ENCODE measurements around the gene UIMC1. TPM values are rescaled to one million over a fixed set of nuclear protein-coding genes. Genes with fewer than 3 reads are reported as not detected.
A peak's percentile ranks its signal among the peaks of the same experiment; 100 is the strongest.

UIMC1 gene
- total and polyA plus RNA-seq, 2 donors from 2014 or later = 16.2 to 37.9 TPM

GRCh38 chr5:176897263-176897662 lies 109.3 kb downstream of the UIMC1 start:
- Histone ChIP-seq H3K27me3 (ENCODE audit: control insufficient read depth, insufficient read depth, low read length) (no peaks in the 10 kb centered on the region), H3K4me1 (ENCODE audit: control insufficient read depth in 2 of 3, insufficient read depth in 2 of 3, low read depth in 1 of 3, low read length in 3 of 3) (peaks cover 0 to 2% (median 0%) of the 10 kb centered on the region in 3 donors), H3K27ac (ENCODE audit: low read depth in 2 of 2, low read length in 2 of 2) (no peak overlapping the region), H3K9ac (ENCODE audit: low read length in 3 of 3) (no peak overlapping the region), H3K4me3 (ENCODE audit: low read length in 3 of 3) (no peak overlapping the region), H3K36me3 (ENCODE audit: control insufficient read depth in 2 of 3, insufficient read depth in 3 of 3, low read length in 3 of 3) (no peaks in the 10 kb centered on the region), H3K9me3 (ENCODE audit: control insufficient read depth in 2 of 3, insufficient read depth in 1 of 3, low read length in 3 of 3) (no peaks in the 10 kb centered on the region)
- intact Hi-C loops (cut with DNase I) = no loop called here
- TF ChIP-seq CTCF (IDR thresholded peaks at IDR 0.05; ENCODE audit: borderline replicate concordance, extremely low read depth, insufficient read depth) = no peak
- DNase-seq (no peak), FAIRE-seq (no peak)

DNA sequence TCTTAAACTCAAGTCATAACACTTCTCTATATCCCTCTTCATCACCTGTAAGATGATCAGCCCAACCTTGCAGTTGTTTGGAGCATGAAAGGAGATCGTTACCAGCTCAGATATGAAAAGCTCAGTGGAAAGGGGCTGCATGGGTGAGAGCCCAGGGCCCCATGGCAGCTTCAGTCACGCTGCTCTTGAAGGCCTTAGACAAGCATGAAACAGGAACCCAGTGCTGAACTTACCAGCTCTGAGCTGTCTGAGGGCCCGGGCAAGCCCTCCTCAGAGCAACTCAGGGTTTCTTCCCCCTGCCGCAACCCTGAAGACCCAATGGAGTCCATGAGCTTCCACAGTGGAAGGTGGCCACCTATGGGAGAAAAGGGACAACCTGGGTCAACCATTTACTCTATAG lies 110.7 kb downstream of the UIMC1 start:
- H3K27me3 ChIP-seq (ENCODE audit: control insufficient read depth, insufficient read depth, low read length) = no peaks in the 10 kb centered on the region
- no peak for FAIRE-seq
- no peak overlapping the region for H3K27ac ChIP-seq (ENCODE audit: low read depth in 2 of 2, low read length in 2 of 2)
- no peaks in the 10 kb centered on the region for H3K36me3 ChIP-seq (ENCODE audit: control insufficient read depth in 2 of 3, insufficient read depth in 3 of 3, low read length in 3 of 3)
- H3K4me3 ChIP-seq (ENCODE audit: low read length in 3 of 3) = no peak overlapping the region
- peaks cover 0 to 2% (median 0%) of the 10 kb centered on the region in 3 donors for H3K4me1 ChIP-seq (ENCODE audit: control insufficient read depth in 2 of 3, insufficient read depth in 2 of 3, low read depth in 1 of 3, low read length in 3 of 3)
- no peaks in the 10 kb centered on the region for H3K9me3 ChIP-seq (ENCODE audit: control insufficient read depth in 2 of 3, insufficient read depth in 1 of 3, low read length in 3 of 3)
- intact Hi-C loops (cut with DNase I) = no loop called here
- TF ChIP-seq CTCF (IDR thresholded peaks at IDR 0.05; ENCODE audit: borderline replicate concordance, extremely low read depth, insufficient read depth) = no peak
- peak in 1 of 5 donors; percentile 3 for DNase-seq
- no peak overlapping the region for H3K9ac ChIP-seq (ENCODE audit: low read length in 3 of 3)

GRCh38 chr5:176894298-176894697 lies 112.3 kb downstream of the UIMC1 start:
- Histone ChIP-seq H3K27me3 (ENCODE audit: control insufficient read depth, insufficient read depth, low read length) (no peaks in the 10 kb centered on the region), H3K9ac (ENCODE audit: low read length in 3 of 3) (no peak overlapping the region), H3K36me3 (ENCODE audit: control insufficient read depth in 2 of 3, insufficient read depth in 3 of 3, low read length in 3 of 3) (no peaks in the 10 kb centered on the region), H3K4me1 (ENCODE audit: control insufficient read depth in 2 of 3, insufficient read depth in 2 of 3, low read depth in 1 of 3, low read length in 3 of 3) (no peaks in the 10 kb centered on the region), H3K4me3 (ENCODE audit: low read length in 3 of 3) (no peak overlapping the region), H3K27ac (ENCODE audit: low read depth in 2 of 2, low read length in 2 of 2) (no peak overlapping the region), H3K9me3 (ENCODE audit: control insufficient read depth in 2 of 3, insufficient read depth in 1 of 3, low read length in 3 of 3) (no peaks in the 10 kb centered on the region)
- no peak for TF ChIP-seq CTCF (IDR thresholded peaks at IDR 0.05; ENCODE audit: borderline replicate concordance, extremely low read depth, insufficient read depth)
- DNase-seq (peak in 1 of 5 donors; percentile 0), FAIRE-seq (no peak)
- intact Hi-C loops (cut with DNase I) = no loop called here

- H3K4me1 ChIP-seq (ENCODE audit: control insufficient read depth in 2 of 3, insufficient read depth in 2 of 3, low read depth in 1 of 3, low read length in 3 of 3) = no peaks in the 10 kb centered on the region
- FAIRE-seq (no peak), DNase-seq (peak in 1 of 5 donors; percentile 7)
- no peak overlapping the region for H3K9ac ChIP-seq (ENCODE audit: low read length in 3 of 3)
- no peak overlapping the region for H3K27ac ChIP-seq (ENCODE audit: low read depth in 2 of 2, low read length in 2 of 2)
- H3K36me3 ChIP-seq (ENCODE audit: control insufficient read depth in 2 of 3, insufficient read depth in 3 of 3, low read length in 3 of 3) = no peaks in the 10 kb centered on the region
- H3K9me3 ChIP-seq (ENCODE audit: control insufficient read depth in 2 of 3, insufficient read depth in 1 of 3, low read length in 3 of 3) = no peaks in the 10 kb centered on the region
- H3K27me3 ChIP-seq (ENCODE audit: control insufficient read depth, insufficient read depth, low read length) = no peaks in the 10 kb centered on the region
- no peak overlapping the region for H3K4me3 ChIP-seq (ENCODE audit: low read length in 3 of 3)
- no peak for TF ChIP-seq CTCF (IDR thresholded peaks at IDR 0.05; ENCODE audit: borderline replicate concordance, extremely low read depth, insufficient read depth)
- intact Hi-C loops (cut with DNase I) = no loop called here
Observed at GRCh38 chr5:176892663-176893062, 113.9 kb downstream of the UIMC1 start.
